BLaER1 treated with 17β-estradiol and CSF1 and Interleukin-3, amounts not matched to agents 10 nM and 100 nM (cell line): Measurements from ENCODE around the gene KRT17.

Experiments used
- H3K27ac ChIP-seq, 11 experiments: shearing (Covaris generic); formaldehyde crosslinking; 2 replicates each; pipeline ENCODE4 v1.8.1; 2022
- H3K27me3 ChIP-seq, 11 experiments: shearing (Covaris generic); formaldehyde crosslinking; 2 replicates each; pipeline ENCODE4 v1.8.1; 2022
- H3K36me3 ChIP-seq, 11 experiments: shearing (Covaris generic); formaldehyde crosslinking; 2 replicates each; pipeline ENCODE4 v1.8.1; 2022
- H3K4me1 ChIP-seq, 10 experiments: shearing (Covaris generic); formaldehyde crosslinking; 2 replicates each; pipeline ENCODE4 v1.8.1; 2022
- H3K4me2 ChIP-seq, 11 experiments: shearing (Covaris generic); formaldehyde crosslinking; 2 replicates each; pipeline ENCODE4 v1.8.1; 2022
- H3K4me3 ChIP-seq, 10 experiments: shearing (Covaris generic); formaldehyde crosslinking; 2 replicates each; pipeline ENCODE4 v1.8.1; 2022
- H3K9ac ChIP-seq, 11 experiments: shearing (Covaris generic); formaldehyde crosslinking; 2 replicates each; pipeline ENCODE4 v1.8.1; 2022
- H3K9me3 ChIP-seq, 11 experiments: shearing (Covaris generic); formaldehyde crosslinking; replicated peaks in 1 of 11; 2 replicates each; pipeline ENCODE4 v1.8.1; 2022
- H4K20me1 ChIP-seq, 11 experiments: shearing (Covaris generic); formaldehyde crosslinking; 2 replicates each; pipeline ENCODE4 v1.8.1; 2022
- Cebpa-rat ChIP-seq, 11 experiments: shearing (Covaris generic); IDR thresholded peaks; 2 replicates each; pipeline ENCODE4 v1.8.1; 2022

The KRT17 gene

GRCh38 chr17:41664172-41664457, 39.7 kb upstream of the KRT17 start:
- no peak for TF ChIP-seq Cebpa-rat (IDR thresholded peaks at IDR 0.05)
- H3K4me1 ChIP-seq = peaks cover 26 to 41% (median 36%) of the 10 kb centered on the region in 10 experiments
- no peaks in the 10 kb centered on the region for H3K9me3 ChIP-seq
- H3K36me3 ChIP-seq = no peaks in the 10 kb centered on the region
- no peak overlapping the region for H3K9ac ChIP-seq
- H4K20me1 ChIP-seq = no peaks in the 10 kb centered on the region
- H3K4me3 ChIP-seq = no peak overlapping the region
- H3K27me3 ChIP-seq = no peaks in the 10 kb centered on the region
- H3K4me2 ChIP-seq = no peak overlapping the region
- no peak overlapping the region for H3K27ac ChIP-seq

DNA sequence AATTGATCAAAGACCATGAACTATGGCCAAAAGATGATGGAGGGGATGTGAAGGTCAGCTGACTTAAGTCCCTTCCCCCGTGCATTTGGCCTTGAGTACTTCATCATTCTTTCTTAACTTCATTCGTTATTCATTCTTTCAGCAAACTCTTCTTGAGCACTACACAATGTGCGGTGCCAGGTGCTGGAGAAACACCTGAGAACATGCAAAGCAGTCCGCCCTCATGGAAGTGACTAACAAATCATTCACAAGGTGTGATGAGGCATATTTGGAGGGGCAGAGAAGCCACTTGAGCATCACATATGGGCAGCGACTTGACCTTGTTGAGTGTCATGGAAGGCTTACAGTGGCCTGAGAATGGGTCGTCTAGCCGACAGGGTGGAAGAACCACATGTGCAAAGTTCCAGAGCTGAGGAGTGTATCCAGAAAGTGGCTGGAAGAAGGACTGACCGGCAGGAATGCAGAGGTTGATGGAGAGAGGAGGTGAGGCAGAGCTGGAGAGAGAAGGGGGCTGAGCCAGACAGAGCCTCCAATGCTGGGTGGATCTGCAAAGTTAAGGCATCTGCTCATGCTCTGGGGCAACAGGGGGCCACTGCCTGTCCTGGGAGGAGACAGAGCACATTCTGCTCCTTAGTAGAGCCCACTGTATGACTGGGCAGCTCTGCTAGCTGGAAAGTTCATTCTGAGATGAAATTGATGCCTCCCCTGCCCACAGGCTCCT, 39.2 kb upstream of the KRT17 start:
- Histone ChIP-seq H3K36me3 (no peaks in the 10 kb centered on the region), H3K4me3 (no peak overlapping the region), H3K4me1 (peaks cover 26 to 40% (median 33%) of the 10 kb centered on the region in 10 experiments), H4K20me1 (no peaks in the 10 kb centered on the region), H3K4me2 (0 out of 22 replicates have a peak overlapping the region, but pooled peaks of 1 of the 11 experiments have one; percentile 18), H3K27ac (no peak overlapping the region), H3K9me3 (no peaks in the 10 kb centered on the region), H3K27me3 (no peaks in the 10 kb centered on the region), H3K9ac (no peak overlapping the region)
- no peak for TF ChIP-seq Cebpa-rat (IDR thresholded peaks at IDR 0.05)

- peaks cover 13 to 27% (median 16%) of the 10 kb centered on the region in 10 experiments for H3K4me1 ChIP-seq
These were observed 35.9 kb upstream of the KRT17 start for GRCh38 chr17:41660221-41660711.

GRCh38 chr17:41659427-41660212, 35.2 kb upstream of the KRT17 start:
- Histone ChIP-seq H3K36me3 (no peaks in the 10 kb centered on the region), H3K9ac (no peak overlapping the region; a peak in 1 of 22 replicates)

More at GRCh38 chr17:41660221-41660711, 35.9 kb upstream of the KRT17 start:
- Histone ChIP-seq H3K4me3 (no peak overlapping the region), H3K9ac (no peak overlapping the region), H3K27me3 (no peaks in the 10 kb centered on the region), H3K36me3 (no peaks in the 10 kb centered on the region), H3K27ac (no peak overlapping the region), H4K20me1 (no peaks in the 10 kb centered on the region), H3K4me2 (no peak overlapping the region), H3K9me3 (no peaks in the 10 kb centered on the region)
- no peak for TF ChIP-seq Cebpa-rat (IDR thresholded peaks at IDR 0.05)

GRCh38 chr17:41658846-41659245, 34.5 kb upstream of the KRT17 start:
- H3K4me2 ChIP-seq = no peak overlapping the region

More at GRCh38 chr17:41659427-41660212, 35.2 kb upstream of the KRT17 start:
- Histone ChIP-seq H3K9me3 (no peaks in the 10 kb centered on the region), H4K20me1 (no peaks in the 10 kb centered on the region), H3K4me2 (no peak overlapping the region), H3K4me1 (peaks cover 11 to 25% (median 16%) of the 10 kb centered on the region in 10 experiments), H3K4me3 (no peak overlapping the region), H3K27ac (no peak overlapping the region), H3K27me3 (no peaks in the 10 kb centered on the region)
- no peak for TF ChIP-seq Cebpa-rat (IDR thresholded peaks at IDR 0.05)

GRCh38 chr17:41657936-41658335, 33.6 kb upstream of the KRT17 start:
- Histone ChIP-seq H3K9me3 (no peaks in the 10 kb centered on the region), H3K4me3 (no peak overlapping the region), H4K20me1 (peaks cover 0 to 7% (median 0%) of the 10 kb centered on the region in 11 experiments; a peak in 1 of 22 replicates), H3K36me3 (no peaks in the 10 kb centered on the region), H3K4me2 (peak overlapping the region in 10 of 11 experiments; percentile 45 to 74 (median 70); a peak in 17 of 22 replicates), H3K27me3 (no peaks in the 10 kb centered on the region), H3K4me1 (peaks cover 11 to 19% (median 16%) of the 10 kb centered on the region in 10 experiments), H3K9ac (peak overlapping the region in 1 of 11 experiments; percentile 15; a peak in 3 of 22 replicates), H3K27ac (no peak overlapping the region)
- no peak for TF ChIP-seq Cebpa-rat (IDR thresholded peaks at IDR 0.05)

More at GRCh38 chr17:41658846-41659245, 34.5 kb upstream of the KRT17 start:
- Histone ChIP-seq H3K4me1 (peaks cover 11 to 24% (median 16%) of the 10 kb centered on the region in 10 experiments), H3K27ac (no peak overlapping the region), H3K9ac (0 out of 22 replicates have a peak overlapping the region, but pooled peaks of 1 of the 11 experiments have one; percentile 36), H4K20me1 (peaks cover 0 to 4% (median 0%) of the 10 kb centered on the region in 11 experiments; a peak in 1 of 22 replicates), H3K36me3 (no peaks in the 10 kb centered on the region), H3K4me3 (no peak overlapping the region), H3K27me3 (no peaks in the 10 kb centered on the region), H3K9me3 (no peaks in the 10 kb centered on the region)
- TF ChIP-seq Cebpa-rat (IDR thresholded peaks at IDR 0.05) = no peak

DNA sequence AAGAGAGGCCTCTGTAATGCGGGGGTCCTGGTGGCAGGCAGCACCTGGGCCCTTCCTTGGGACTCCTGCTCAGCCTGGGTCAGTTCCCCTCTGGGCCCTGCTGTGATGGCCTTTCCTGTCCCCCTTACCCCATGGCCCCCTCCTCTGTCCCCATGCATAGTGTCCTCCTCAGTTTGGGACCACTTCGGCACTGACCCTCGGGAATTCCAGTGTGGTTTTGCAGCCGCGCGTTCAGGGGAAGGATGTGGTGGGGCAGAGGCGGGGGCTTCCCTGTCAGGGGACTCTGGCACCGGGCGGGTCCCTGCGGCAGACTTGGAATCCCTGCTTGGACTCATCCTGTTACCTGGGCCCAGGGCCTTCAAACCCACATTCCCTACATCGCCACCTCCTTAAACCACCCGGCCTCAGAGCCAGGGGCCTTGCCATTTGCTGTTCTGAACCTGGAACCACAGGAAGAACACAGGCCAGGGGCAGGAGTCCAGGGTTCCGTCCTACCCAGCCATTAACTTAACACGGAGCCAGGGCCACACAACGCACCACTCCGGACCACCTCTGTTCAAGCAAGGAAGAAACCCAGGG, 32.9 kb upstream of the KRT17 start:
- H3K27me3 ChIP-seq = no peaks in the 10 kb centered on the region
- H3K4me2 ChIP-seq = peak overlapping the region; percentile 45 to 74 (median 70)
- no peaks in the 10 kb centered on the region for H3K9me3 ChIP-seq
- no peaks in the 10 kb centered on the region for H3K36me3 ChIP-seq
- H3K4me1 ChIP-seq = peaks cover 11 to 19% (median 16%) of the 10 kb centered on the region in 10 experiments
- peaks cover 0 to 7% (median 0%) of the 10 kb centered on the region in 11 experiments; a peak in 1 of 22 replicates for H4K20me1 ChIP-seq
- H3K27ac ChIP-seq = no peak overlapping the region
- TF ChIP-seq Cebpa-rat (IDR thresholded peaks at IDR 0.05) = no peak
- peak overlapping the region in 7 of 11 experiments; percentile 4 to 56 (median 18); a peak in 8 of 22 replicates for H3K9ac ChIP-seq
- H3K4me3 ChIP-seq = no peak overlapping the region

GRCh38 chr17:41656249-41657023, 32.1 kb upstream of the KRT17 start:
- H3K4me1 ChIP-seq = peaks cover 11 to 19% (median 16%) of the 10 kb centered on the region in 10 experiments
- no peaks in the 10 kb centered on the region for H3K9me3 ChIP-seq
- no peak for TF ChIP-seq Cebpa-rat (IDR thresholded peaks at IDR 0.05)
- no peaks in the 10 kb centered on the region for H3K36me3 ChIP-seq
- H3K9ac ChIP-seq = 0 out of 22 replicates have a peak overlapping the region, but pooled peaks of 1 of the 11 experiments have one; percentile 56
- no peak overlapping the region for H3K4me3 ChIP-seq
- peaks cover 0 to 7% (median 0%) of the 10 kb centered on the region in 11 experiments; a peak in 1 of 22 replicates for H4K20me1 ChIP-seq
- H3K4me2 ChIP-seq = peak overlapping the region; percentile 45 to 74 (median 70); a peak in 17 of 22 replicates
- H3K27me3 ChIP-seq = no peaks in the 10 kb centered on the region
- H3K27ac ChIP-seq = no peak overlapping the region
